A549 (cell line): ENCODE data around the gene PI4KA. TPM values are rescaled to one million over a fixed set of nuclear protein-coding genes. Genes with fewer than 3 reads are reported as not detected.

Experiments
- ATAC-seq, 2 experiments: fragments of 200-7000 bp in 1 of 2; fragments of >200 bp in 1 of 2; cut with Nextera tagmentation in 1 of 2; cut with Tn5 transposase in 1 of 2; 3 replicates each; pipeline versions ENCODE4 v1.8.0 to v1.9.1; 2018 to 2020; ENCODE audit warnings: mild to moderate bottlenecking in 1 of 2, moderate library complexity in 1 of 2
- CTCF ChIA-PET: fragments of 300-600 bp; sonication (Branson Sonifier 250); formaldehyde crosslinking; extraction: SDS; loops from one replicate; lab custom pipeline; 2021; ENCODE audit warnings: antibody characterized with exemption, inconsistent platforms; lab: Yijun Ruan, JAX
- POLR2A ChIA-PET: fragments of 350-600 bp; formaldehyde crosslinking; extraction: SDS; loops from one replicate; lab custom pipeline; 2021; ENCODE audit warnings: antibody characterized with exemption, inconsistent platforms; lab: Yijun Ruan, JAX
- DNase-seq, 2 experiments: peaks; one replicate each; pipeline versions ENCODE4 v3.0.0 to v3.0.0-alpha.2; 2011 to 2016; ENCODE audit warnings: low read depth in 1 of 2, low spot score in 1 of 2
- FAIRE-seq: peaks from 2 replicates; lab custom pipeline; 2011; peaks lifted over from hg19 to GRCh38; lab: Jason Lieb, UNC
- H3K27ac ChIP-seq, 2 experiments: fragments of >200 bp; sonication (Bioruptor Twin); formaldehyde crosslinking; 3 replicates each; pipeline ENCODE4 v1.5.1; 2016 to 2017
- H3K4me1 ChIP-seq: fragments of >200 bp; sonication (Bioruptor Twin); formaldehyde crosslinking; 3 replicates; pipeline ENCODE4 v1.6.1; 2016
- H3K4me2 ChIP-seq: fragments of >200 bp; sonication (Bioruptor Twin); formaldehyde crosslinking; 3 replicates; pipeline ENCODE4 v1.6.1; 2016
- H3K4me3 ChIP-seq: fragments of >200 bp; sonication (Bioruptor Twin); formaldehyde crosslinking; 3 replicates; pipeline ENCODE4 v1.5.1; 2016
- H3K9me3 ChIP-seq: fragments of >200 bp; sonication (Bioruptor Twin); formaldehyde crosslinking; 3 replicates; pipeline ENCODE4 v1.6.1; 2016
- BHLHE40 ChIP-seq: IDR thresholded peaks from 2 replicates; pipeline ENCODE4 v1.6.1; 2012; ENCODE audit warnings: low read depth, low read length, inconsistent platforms
- CBX2 ChIP-seq: fragments of 200-600 bp; sonication (generic); IDR thresholded peaks from 2 replicates; pipeline ENCODE4 v1.6.1; 2016; ENCODE audit warnings: low read depth, mild to moderate bottlenecking, borderline replicate concordance
- CEBPB ChIP-seq, 2 experiments: fragments of >200 bp in 1 of 2; sonication (Bioruptor Twin) in 1 of 2; formaldehyde crosslinking in 1 of 2; IDR thresholded peaks; 2 replicates each; pipeline ENCODE4 v1.6.1; 2012 to 2016
- CHD2 ChIP-seq: fragments of 150-350 bp; IDR thresholded peaks from 2 replicates; pipeline ENCODE4 v1.6.1; 2014; ENCODE audit warnings: low read length; ENCODE audit not compliant: partially characterized antibody
- FOXS1 ChIP-seq: fragments of 250-450 bp; sonication (Bioruptor Pico); IDR thresholded peaks from 2 replicates; pipeline ENCODE4 v1.5.0; 2020; ENCODE audit warnings: mild to moderate bottlenecking, moderate library complexity
- HEYL ChIP-seq: fragments of 250-450 bp; sonication (Bioruptor Pico); IDR thresholded peaks from 2 replicates; pipeline ENCODE4 v1.8.0; 2021; ENCODE audit warnings: mild to moderate bottlenecking, moderate library complexity
- POLR2AphosphoS2 ChIP-seq: conservative IDR thresholded peaks from 2 replicates; pipeline ENCODE4 v1.6.1; 2012; ENCODE audit warnings: low read length, improper control_type of control experiment, inconsistent platforms
- RAD21 ChIP-seq, 2 experiments: fragments of >200 bp in 1 of 2; sonication (Bioruptor Twin) in 1 of 2; formaldehyde crosslinking in 1 of 2; IDR thresholded peaks in 1 of 2; conservative IDR thresholded peaks in 1 of 2; 2 replicates in 1 of 2; 3 replicates in 1 of 2; pipeline ENCODE4 v1.6.1; 2012 to 2018; ENCODE audit warnings: inconsistent platforms in 1 of 2
- RARB ChIP-seq: fragments of 250-450 bp; sonication (Bioruptor Pico); IDR thresholded peaks from 2 replicates; pipeline ENCODE4 v1.8.0; 2021; ENCODE audit warnings: mild to moderate bottlenecking, moderate library complexity
- TP53 ChIP-seq: fragments of 250-450 bp; sonication (Bioruptor Pico); IDR thresholded peaks from 2 replicates; pipeline ENCODE4 v1.5.0; 2021; ENCODE audit warnings: mild to moderate bottlenecking, moderate library complexity
- ZFP36 ChIP-seq: fragments of 450-650 bp; IDR thresholded peaks from 2 replicates; pipeline ENCODE4 v1.6.1; 2014; ENCODE audit warnings: borderline replicate concordance; ENCODE audit not compliant: partially characterized antibody
- whole genome bisulfite sequencing: methylation state at CpG from one replicate; pipeline ENCODE4 v1.1.6; 2017; ENCODE audit errors: missing lambda C conversion rate; 5-methylcytosine and 5-hydroxymethylcytosine counted together
- polyA plus RNA-seq, 4 experiments: library from polyadenylated mRNA; depleted of rRNA in 3 of 4; stranded (reverse); fragments of >200 nt; fragmentation: RNase III in 1 of 4; extraction: RNeasy Plus Mini Kit Qiagen cat#74134 plus additional on column Dnase treatment in 1 of 4; gene quantifications; 2 replicates in 3 of 4; 3 replicates in 1 of 4; pipeline ENCODE4 v1.2.3, GENCODE V29; 2011 to 2017
- TF ChIP-seq, protein P1 (sequence below): fragments of >200 bp; sonication (Bioruptor Twin); formaldehyde crosslinking; IDR thresholded peaks from 3 replicates; pipeline ENCODE4 v1.5.1; 2016
- TF ChIP-seq, protein P2 (sequence below): fragments of >200 bp; sonication (Bioruptor Twin); formaldehyde crosslinking; IDR thresholded peaks from 2 replicates; pipeline ENCODE4 v1.6.1; 2016
- TF ChIP-seq, protein P3 (sequence below): IDR thresholded peaks from 2 replicates; pipeline ENCODE4 v1.6.1; 2012

The PI4KA gene
- polyA plus RNA-seq, 2 of the 4 experiments (the other 2 are of a cell fraction): 14.4 to 21.3 TPM

DNA sequence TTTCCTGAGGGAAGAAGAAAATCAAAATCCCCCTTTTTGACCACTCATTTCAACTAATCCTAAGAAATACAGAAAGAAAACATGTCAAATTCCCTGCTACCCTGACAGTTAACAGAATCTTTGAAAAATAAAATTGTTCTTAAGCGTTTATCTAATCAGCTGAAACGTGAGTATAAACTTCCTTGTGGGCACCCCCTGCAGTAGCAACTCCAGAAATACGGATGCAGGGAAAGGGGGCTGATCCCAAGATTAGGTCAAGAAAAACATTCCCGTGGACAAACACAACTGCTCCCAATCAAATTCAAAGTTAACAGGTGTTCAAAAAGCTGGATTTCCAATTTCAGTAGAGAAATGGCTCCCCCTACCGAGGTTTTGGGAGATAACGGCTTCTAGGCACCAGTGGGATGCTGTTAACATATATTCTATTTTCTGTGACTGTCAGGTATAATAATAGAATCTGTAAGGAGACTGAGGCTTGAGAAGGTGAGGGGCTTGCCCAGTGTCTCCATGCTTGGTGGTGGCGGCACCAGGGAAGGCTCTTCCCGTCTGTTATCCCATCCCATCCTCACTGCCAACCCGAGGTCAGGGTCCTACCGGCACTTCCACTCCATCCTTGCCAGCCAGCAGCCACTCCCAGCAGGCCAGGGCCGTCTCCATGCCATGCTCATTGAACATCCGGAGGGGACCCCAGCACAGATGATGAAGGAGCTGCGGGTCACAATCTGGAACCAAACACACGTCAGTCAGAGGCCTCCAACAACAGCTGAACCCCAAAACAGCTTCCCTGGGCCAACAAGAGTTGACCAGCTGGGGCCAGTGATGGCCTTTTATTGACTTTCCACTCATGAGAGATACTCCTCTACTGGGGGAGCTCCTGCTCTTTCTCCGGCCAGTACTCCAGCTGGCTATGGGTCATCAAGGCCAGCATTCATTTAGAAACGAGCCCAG lies 116.7 kb downstream of the PI4KA start:
- ChIA-PET CTCF (interaction anchor here (0.6 to 1.9 kb wide), 11 partner anchors 9 to 977 kb away, joined by 3 to 9 read pairs (median 4); no protein-coding TSS in a partner anchor), POLR2A (no interaction called here)
- no peaks in the 10 kb centered on the region for H3K4me1 ChIP-seq
- H3K4me3 ChIP-seq: no peak overlapping the region
- WGBS: 72% methylated on average over 16 of the region's 16 CpGs
- TF ChIP-seq RAD21 (conservative IDR thresholded peaks at IDR 0.05 in 1 of 2, IDR thresholded peaks at IDR 0.05 in 1 of 2) (peak; percentile 24 to 34; a peak in 2 of 5 replicates), BHLHE40 (no peak), ZFP36 (no peak)
- TF ChIP-seq, protein P1, sequence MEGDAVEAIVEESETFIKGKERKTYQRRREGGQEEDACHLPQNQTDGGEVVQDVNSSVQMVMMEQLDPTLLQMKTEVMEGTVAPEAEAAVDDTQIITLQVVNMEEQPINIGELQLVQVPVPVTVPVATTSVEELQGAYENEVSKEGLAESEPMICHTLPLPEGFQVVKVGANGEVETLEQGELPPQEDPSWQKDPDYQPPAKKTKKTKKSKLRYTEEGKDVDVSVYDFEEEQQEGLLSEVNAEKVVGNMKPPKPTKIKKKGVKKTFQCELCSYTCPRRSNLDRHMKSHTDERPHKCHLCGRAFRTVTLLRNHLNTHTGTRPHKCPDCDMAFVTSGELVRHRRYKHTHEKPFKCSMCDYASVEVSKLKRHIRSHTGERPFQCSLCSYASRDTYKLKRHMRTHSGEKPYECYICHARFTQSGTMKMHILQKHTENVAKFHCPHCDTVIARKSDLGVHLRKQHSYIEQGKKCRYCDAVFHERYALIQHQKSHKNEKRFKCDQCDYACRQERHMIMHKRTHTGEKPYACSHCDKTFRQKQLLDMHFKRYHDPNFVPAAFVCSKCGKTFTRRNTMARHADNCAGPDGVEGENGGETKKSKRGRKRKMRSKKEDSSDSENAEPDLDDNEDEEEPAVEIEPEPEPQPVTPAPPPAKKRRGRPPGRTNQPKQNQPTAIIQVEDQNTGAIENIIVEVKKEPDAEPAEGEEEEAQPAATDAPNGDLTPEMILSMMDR: peak; percentile 31; the same call in 2 of the 3 replicates
- no peak overlapping the region for H3K4me2 ChIP-seq
- no peak overlapping the region for H3K27ac ChIP-seq
- peaks cover 14% of the 10 kb centered on the region; the same call in 1 of the 3 replicates for H3K9me3 ChIP-seq
- DNase-seq: peak; percentile 18 to 32
- no peak for FAIRE-seq
- ATAC-seq: no peak

DNA sequence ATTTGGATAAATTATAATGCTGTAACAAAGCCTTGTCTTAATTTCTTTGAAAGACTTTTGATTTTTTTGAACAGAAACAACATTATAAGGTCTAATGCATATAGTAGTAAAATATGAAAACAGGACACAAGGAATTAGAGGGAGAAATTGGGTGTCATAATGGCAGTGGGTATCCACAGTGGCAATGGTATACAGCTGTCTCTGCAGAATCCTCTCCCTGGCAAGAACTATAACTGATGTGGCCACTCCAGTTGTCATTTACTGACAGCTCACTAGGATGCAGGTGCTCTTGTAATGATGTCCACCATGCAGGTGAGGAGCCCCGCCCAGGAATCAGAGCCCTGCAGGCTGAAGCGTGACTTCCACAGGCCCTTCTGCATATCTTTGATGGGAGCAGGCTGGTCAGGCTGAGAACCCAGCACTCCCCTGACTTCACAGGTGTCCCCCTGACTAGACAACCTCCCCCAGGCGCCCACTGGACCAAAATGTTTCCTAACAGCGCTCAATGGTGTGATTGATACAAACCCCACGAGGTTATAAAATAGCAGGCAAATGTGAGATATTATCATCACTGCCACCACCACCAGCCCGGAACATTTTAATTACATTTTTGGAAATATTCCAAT lies 117.5 kb downstream of the PI4KA start:
- POLR2A ChIA-PET: no interaction called here
- FAIRE-seq (no peak), ATAC-seq (no peak), DNase-seq (no peak)
- H3K27ac ChIP-seq: no peak overlapping the region
- no peak overlapping the region for H3K4me3 ChIP-seq
- 90% methylated on average over 6 of the region's 6 CpGs for WGBS
- CTCF ChIA-PET: interaction anchor here (0.6 to 1.9 kb wide), 5 partner anchors 10 to 324 kb away, joined by 3 to 9 read pairs (median 4); no protein-coding TSS in a partner anchor
- no peak overlapping the region for H3K4me2 ChIP-seq
- TF ChIP-seq, protein P2, sequence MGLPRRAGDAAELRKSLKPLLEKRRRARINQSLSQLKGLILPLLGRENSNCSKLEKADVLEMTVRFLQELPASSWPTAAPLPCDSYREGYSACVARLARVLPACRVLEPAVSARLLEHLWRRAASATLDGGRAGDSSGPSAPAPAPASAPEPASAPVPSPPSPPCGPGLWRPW: no peak
- no peaks in the 10 kb centered on the region for H3K4me1 ChIP-seq
- peaks cover 14% of the 10 kb centered on the region; the same call in 1 of the 3 replicates for H3K9me3 ChIP-seq

DNA sequence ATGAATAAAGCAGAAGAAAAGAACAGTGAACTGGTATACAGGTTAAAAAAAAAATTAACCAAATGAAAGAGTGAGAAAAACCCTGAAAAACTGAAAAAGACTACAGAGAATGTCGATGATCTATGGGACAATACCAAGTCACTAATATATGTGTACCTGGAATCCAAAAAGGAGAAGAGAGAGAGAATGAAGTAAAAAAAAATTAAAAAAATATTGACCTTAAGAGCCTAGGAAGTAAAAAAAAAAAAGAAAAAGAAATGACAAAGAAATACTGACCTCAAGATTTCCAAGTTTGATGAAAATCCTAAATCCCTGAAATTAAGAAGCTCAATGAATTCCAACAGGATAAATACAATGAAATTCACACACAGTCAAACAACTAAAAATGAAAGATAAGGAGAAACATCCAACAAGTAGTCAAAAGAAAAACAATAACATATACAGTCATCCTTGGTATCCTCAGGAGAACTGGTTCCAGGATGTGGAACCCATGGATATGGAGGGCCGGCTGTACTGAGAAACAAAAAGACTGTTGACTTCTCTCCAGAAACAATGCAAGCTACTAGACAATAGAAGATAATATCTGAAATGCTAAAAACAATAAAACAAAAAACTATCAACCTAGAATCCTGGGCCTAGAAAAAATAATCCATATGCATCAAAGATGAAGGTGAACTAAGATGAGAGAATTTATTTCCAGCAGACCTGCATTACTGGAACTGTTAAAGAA lies 118.2 kb downstream of the PI4KA start:
- no peak for FAIRE-seq
- H3K4me2 ChIP-seq: no peak overlapping the region
- 96% methylated on average over 2 of the region's 2 CpGs for WGBS
- no peak for ATAC-seq
- no peak overlapping the region for H3K27ac ChIP-seq
- ChIA-PET POLR2A (no interaction called here), CTCF (no interaction called here)
- no peak overlapping the region for H3K4me3 ChIP-seq
- DNase-seq: no peak
- TF ChIP-seq TP53 (no peak), CEBPB (IDR thresholded peaks at IDR 0.05) (no peak), POLR2AphosphoS2 (no peak), HEYL (CRISPR knock-in tag) (no peak), CBX2 (no peak), RARB (CRISPR knock-in tag) (no peak), FOXS1 (CRISPR knock-in tag) (no peak), CHD2 (no peak), BHLHE40 (no peak)
- TF ChIP-seq, protein P3, sequence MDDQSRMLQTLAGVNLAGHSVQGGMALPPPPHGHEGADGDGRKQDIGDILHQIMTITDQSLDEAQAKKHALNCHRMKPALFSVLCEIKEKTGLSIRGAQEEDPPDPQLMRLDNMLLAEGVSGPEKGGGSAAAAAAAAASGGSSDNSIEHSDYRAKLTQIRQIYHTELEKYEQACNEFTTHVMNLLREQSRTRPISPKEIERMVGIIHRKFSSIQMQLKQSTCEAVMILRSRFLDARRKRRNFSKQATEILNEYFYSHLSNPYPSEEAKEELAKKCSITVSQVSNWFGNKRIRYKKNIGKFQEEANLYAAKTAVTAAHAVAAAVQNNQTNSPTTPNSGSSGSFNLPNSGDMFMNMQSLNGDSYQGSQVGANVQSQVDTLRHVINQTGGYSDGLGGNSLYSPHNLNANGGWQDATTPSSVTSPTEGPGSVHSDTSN: no peak
- peaks cover 14% of the 10 kb centered on the region; the same call in 1 of the 3 replicates for H3K9me3 ChIP-seq
- no peaks in the 10 kb centered on the region for H3K4me1 ChIP-seq
